ES-I3 (cell line): ENCODE results near the gene CDH23.

ENCODE experiments used
- H3K36me3 ChIP-seq: 2 replicates; pipeline ENCODE4 v1.6.1; 2013; ENCODE audit warnings: mild to moderate bottlenecking, low read length, control low read depth, moderate library complexity; ENCODE audit not compliant: insufficient read depth
- H3K4me1 ChIP-seq: 2 replicates; pipeline ENCODE4 v1.6.1; 2013; ENCODE audit warnings: mild to moderate bottlenecking, control low read depth, low read length; ENCODE audit not compliant: insufficient read depth
- H3K9ac ChIP-seq: 2 replicates; pipeline ENCODE4 v1.6.1; 2013; ENCODE audit warnings: low read depth, mild to moderate bottlenecking, low read length, moderate library complexity
- H3K9me3 ChIP-seq: 2 replicates; pipeline ENCODE4 v1.6.1; 2013; ENCODE audit warnings: mild to moderate bottlenecking, low read length, moderate library complexity; ENCODE audit not compliant: control insufficient read depth, insufficient read depth

Gene CDH23

DNA sequence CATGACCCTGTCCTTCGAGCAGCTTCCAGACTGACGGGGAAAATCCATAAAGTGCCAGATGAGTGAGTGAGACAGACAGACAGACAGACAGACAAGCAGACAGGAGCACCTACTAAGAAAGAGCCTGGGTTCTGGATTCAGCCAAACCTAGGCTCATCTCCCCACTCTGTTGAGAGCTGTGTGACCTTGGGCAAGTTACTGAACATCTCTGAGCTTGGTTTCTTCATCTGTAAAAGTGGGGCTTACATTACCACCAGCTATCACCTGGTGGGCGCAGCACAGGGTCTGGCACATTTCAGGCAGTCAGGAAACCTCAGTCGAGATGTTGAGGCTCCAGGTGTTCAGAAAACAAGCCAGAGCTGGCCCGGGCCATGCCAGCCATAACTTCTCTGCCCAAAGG is 285.3 kb downstream of the CDH23 start:
- Histone ChIP-seq H3K36me3 (no peaks in the 10 kb centered on the region), H3K9ac (no peak overlapping the region), H3K4me1 (peaks cover 24% of the 10 kb centered on the region), H3K9me3 (no peaks in the 10 kb centered on the region)

DNA sequence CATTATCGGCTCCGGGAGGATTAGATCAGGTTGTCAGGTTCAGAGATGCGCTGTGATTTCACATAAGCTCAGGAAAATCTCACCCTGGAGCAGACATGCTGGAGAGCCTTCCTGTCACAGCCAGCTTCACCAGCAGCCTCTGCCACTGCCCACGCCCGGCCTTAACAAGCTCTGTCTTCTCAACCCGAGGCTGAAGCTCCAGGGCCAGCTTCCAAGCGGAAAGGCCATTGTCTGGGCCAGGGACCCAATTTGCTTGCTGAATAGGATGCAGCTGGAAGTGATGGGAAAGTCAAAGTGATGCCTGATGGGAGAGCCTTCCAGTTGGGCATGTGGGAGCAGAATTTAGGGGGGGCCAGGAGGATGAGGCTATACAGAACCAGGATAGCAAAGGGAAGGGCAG is 286.6 kb downstream of the CDH23 start:
- no peak overlapping the region for H3K9ac ChIP-seq
- H3K4me1 ChIP-seq: peaks cover 24% of the 10 kb centered on the region
- no peaks in the 10 kb centered on the region for H3K36me3 ChIP-seq
- no peaks in the 10 kb centered on the region for H3K9me3 ChIP-seq

DNA sequence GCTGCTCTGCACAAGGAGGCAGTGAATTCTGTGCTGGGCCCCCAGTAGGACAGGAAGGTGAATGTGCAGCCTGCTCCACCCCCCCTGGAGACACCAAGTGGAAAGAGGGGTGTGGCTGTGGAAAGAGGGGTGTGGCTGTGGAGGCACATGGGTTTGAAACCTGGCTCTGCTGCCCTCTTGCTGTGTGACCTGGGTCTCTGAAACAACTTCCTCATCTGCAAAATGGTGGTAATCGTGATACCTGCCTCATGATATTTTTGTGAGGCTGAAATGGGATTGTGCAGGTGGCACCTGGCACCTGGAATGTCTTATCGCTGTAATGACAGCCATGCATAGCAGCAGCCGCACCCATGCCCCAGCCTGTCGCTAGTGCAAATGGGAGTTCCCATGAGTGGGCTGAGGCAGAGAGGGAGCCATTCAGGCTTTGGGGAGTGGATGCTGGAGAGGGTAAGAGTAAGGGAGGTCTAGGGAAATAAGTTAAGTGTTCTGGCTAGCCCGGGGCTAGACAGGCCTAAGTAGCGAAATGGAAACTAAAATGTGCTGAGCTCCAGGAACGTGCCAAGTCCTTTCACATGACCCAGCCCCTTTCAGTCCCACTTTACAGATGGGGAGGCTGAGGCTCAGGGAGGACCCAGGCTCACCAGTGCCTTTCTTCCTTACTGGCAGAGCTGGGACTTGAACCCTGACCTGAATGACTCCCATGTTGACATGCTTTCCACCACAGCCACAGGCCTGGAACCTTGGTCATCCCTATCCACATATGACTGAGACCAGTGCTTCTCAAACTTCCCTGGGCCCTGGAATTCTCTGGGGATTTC is 287.8 kb downstream of the CDH23 start:
- Histone ChIP-seq H3K9me3 (no peaks in the 10 kb centered on the region), H3K9ac (no peak overlapping the region), H3K36me3 (no peaks in the 10 kb centered on the region), H3K4me1 (peaks cover 24% of the 10 kb centered on the region)

- H3K4me1 ChIP-seq: peaks cover 24% of the 10 kb centered on the region
These were observed 289.0 kb downstream of the CDH23 start for GRCh38 chr10:71685554-71686232.

GRCh38 chr10:71687077-71687476 is 290.4 kb downstream of the CDH23 start:
- Histone ChIP-seq H3K4me1 (peaks cover 24% of the 10 kb centered on the region), H3K9me3 (no peaks in the 10 kb centered on the region), H3K9ac (no peak overlapping the region), H3K36me3 (no peaks in the 10 kb centered on the region)

More at GRCh38 chr10:71685554-71686232, 289.0 kb downstream of the CDH23 start:
- no peaks in the 10 kb centered on the region for H3K36me3 ChIP-seq
- H3K9ac ChIP-seq: no peak overlapping the region
- H3K9me3 ChIP-seq: no peaks in the 10 kb centered on the region

DNA sequence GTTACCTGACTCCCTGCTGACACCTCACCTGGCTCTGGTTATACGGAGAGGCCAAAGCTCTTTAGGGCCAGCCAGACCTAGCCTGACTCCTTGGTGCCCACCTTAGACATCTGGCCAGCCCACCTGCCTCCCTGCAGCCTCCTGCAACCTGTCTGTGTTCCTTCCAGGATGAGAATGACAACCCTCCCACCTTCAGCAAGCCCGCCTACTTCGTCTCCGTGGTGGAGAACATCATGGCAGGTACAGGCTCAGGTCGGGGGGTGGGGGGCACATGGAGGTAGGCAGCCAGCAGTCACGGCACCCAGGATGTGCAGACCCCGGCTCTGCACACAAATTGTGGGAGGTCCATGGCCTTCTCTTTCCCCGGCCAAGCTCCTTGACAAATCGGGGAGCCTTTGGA is 290.8 kb downstream of the CDH23 start:
- Histone ChIP-seq H3K4me1 (peaks cover 24% of the 10 kb centered on the region), H3K9ac (no peak overlapping the region), H3K9me3 (no peaks in the 10 kb centered on the region), H3K36me3 (no peaks in the 10 kb centered on the region)

DNA sequence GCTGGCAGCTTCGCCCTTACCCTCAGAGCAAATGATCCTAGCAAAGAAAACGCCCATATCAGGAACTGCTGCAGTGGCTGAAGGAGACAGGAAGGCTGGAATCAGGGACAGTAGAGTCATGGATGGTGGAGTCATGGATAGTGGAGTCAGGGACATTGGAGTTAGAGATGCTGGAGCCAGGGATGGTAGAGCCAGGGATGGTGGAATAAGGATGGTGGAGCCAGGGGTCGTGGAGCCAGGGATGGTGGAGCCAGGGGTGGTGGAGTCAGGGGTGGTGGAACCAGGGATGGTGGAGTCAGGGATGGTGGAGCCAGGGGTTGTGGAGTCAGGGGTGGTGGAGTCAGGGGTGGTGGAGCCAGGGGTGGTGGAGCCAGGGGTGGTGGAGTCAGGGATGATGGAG is 291.5 kb downstream of the CDH23 start:
- Histone ChIP-seq H3K36me3 (no peaks in the 10 kb centered on the region), H3K9ac (no peak overlapping the region), H3K9me3 (no peaks in the 10 kb centered on the region), H3K4me1 (peaks cover 24% of the 10 kb centered on the region)

DNA sequence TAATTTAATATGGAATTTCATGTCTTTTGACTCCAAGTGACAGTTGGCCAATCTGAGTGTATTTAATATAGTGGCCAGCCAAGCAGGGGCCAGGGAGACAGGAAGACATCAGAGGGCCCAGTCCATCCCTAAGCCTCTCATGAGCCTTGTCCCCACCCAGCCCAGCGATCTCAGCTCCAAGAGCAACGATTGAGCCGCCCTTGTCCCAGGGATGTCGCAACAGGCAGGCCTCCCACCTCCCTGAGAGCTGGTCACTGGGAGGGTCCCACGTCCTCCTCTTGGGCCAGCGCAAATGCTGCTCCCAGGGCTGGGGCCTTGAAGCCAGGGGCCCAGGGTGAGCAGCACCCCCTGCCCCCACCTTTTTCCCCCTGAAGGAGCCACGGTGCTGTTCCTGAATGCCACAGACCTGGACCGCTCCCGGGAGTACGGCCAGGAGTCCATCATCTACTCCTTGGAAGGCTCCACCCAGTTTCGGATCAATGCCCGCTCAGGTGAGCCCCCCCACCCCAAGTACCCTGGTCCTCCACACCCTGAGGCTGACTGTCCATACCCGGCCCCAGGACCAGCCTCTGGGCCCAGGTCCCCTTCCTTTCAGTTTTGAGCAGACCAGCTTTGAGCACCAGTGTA is 293.5 kb downstream of the CDH23 start:
- no peak overlapping the region for H3K9ac ChIP-seq
- H3K36me3 ChIP-seq: no peaks in the 10 kb centered on the region
- no peaks in the 10 kb centered on the region for H3K9me3 ChIP-seq
- peaks cover 14% of the 10 kb centered on the region for H3K4me1 ChIP-seq

- no peaks in the 10 kb centered on the region for H3K9me3 ChIP-seq
- no peaks in the 10 kb centered on the region for H3K36me3 ChIP-seq
- no peak overlapping the region for H3K9ac ChIP-seq
- peaks cover 2% of the 10 kb centered on the region; the same call in 1 of the 2 replicates for H3K4me1 ChIP-seq
These were observed 294.7 kb downstream of the CDH23 start for GRCh38 chr10:71691405-71691804.

DNA sequence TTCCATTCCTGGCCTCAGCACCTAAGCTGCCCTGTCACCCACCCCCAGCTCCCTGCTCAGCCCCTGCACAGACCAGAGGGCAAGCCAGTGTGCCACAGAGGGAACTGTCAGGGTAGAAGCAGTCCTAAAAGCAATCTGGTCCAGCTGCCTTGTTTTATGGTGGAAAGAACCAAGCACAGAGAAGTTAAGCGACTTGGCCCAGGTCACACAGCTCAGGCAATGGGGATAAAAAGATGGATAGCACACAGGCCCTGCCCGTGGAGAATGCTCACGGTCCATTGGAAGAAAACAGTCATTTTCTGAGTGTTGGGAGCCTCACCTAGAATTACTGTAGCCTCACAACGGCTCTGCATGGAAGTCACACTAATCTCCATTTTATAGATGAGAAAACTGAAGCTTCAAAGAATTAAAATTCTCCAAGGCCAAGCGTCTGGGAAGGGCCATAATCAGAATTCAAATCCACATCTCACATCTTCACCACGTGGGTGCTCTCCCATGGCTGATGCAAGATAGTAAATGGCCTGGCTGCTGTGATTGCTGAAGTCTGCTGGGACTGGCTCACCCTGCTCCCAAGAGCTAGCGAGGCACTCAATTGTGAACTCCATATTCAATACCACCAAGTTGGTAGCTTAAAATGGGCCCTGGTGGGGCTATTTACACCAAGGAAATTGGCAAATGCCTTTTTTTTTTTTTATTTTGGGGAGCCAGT is 296.0 kb downstream of the CDH23 start:
- Histone ChIP-seq H3K36me3 (no peaks in the 10 kb centered on the region), H3K4me1 (no peaks in the 10 kb centered on the region; the same call in 1 of the 2 replicates), H3K9me3 (no peaks in the 10 kb centered on the region), H3K9ac (no peak overlapping the region)

GRCh38 chr10:71693377-71693776 is 296.7 kb downstream of the CDH23 start:
- H3K9ac ChIP-seq: no peak overlapping the region
- H3K36me3 ChIP-seq: no peaks in the 10 kb centered on the region
- no peaks in the 10 kb centered on the region; the same call in 1 of the 2 replicates for H3K4me1 ChIP-seq
- no peaks in the 10 kb centered on the region for H3K9me3 ChIP-seq

DNA sequence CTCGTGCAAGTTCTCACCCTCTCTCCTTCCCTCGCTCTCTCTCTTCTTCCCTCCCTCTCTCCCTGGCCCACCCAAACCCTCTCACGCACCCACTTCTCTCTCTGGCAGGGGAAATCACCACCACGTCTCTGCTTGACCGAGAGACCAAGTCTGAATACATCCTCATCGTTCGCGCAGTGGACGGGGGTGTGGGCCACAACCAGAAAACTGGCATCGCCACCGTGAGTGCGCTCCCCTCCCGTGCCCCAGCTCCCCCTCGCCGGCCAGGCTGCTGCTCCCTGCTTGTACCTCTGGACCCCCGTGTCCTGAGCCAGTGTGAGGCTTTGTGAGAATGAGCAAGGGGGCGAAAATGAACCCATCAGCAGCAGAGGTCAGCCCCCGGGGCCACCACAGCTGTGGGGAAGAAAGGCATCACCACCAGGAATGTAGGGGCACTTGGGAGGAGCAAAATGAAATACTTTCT is 297.4 kb downstream of the CDH23 start:
- H3K4me1 ChIP-seq: no peaks in the 10 kb centered on the region; the same call in 1 of the 2 replicates
- no peak overlapping the region for H3K9ac ChIP-seq
- no peaks in the 10 kb centered on the region for H3K36me3 ChIP-seq
- H3K9me3 ChIP-seq: no peaks in the 10 kb centered on the region

DNA sequence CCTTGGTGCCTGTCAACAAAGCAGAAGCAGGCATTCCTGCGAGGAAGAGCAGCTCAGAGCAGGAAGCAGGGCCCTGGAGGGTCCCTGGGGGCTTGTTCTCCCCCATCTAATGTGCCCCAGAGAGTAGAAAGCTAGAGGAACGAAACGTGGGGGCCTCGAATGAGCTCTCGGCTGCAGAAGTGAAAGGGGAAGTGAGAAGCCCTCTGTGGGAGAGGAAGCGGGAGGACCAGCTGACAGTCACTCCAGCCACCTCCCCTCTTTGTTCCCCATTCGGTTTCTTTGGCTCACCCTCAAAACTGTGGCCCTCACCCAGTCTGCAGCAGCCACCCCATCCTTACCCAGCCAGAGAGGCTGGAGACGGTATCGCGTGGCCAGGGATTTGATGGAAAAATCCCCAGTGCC is 297.8 kb downstream of the CDH23 start:
- no peaks in the 10 kb centered on the region; the same call in 1 of the 2 replicates for H3K4me1 ChIP-seq
- H3K36me3 ChIP-seq: no peaks in the 10 kb centered on the region
- H3K9ac ChIP-seq: no peak overlapping the region
- H3K9me3 ChIP-seq: no peaks in the 10 kb centered on the region
